ENCODE results near the gene CDX1. TPM values are rescaled to one million over a fixed set of nuclear protein-coding genes. Genes with fewer than 3 reads are reported as not detected.

CDX1 gene
- total and polyA plus RNA-seq, 2 of the 8 experiments (the other 6 are each of a cell fraction or from before 2014, with no cell fraction given): not detected

DNA sequence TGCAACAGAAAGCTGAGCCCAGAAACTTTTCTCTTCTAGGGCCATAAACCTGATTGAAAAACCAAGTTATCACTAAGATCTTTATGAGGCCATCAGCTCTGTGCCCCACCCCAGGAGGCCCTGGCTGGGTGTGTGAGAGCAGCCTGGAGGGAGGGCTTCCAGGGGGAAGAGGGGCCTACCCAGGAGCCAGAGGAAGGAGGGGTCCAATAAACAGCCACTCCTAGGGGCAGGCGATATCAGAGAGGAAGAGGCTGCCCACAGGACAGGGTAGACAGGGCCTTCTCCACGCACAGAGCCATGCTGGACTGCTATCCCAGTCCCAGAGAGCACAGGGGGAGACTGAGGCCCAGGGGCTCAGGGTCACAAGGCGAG is 4.5 kb upstream of the CDX1 start:
- H3K56ac ChIP-seq (replicated peaks; ENCODE audit: insufficient read length, low read depth, low read length): no peak overlapping the region
- H2BK15ac ChIP-seq (ENCODE audit: low read length): no peak overlapping the region
- H4K91ac ChIP-seq (replicated peaks; ENCODE audit: insufficient read length, low read length): no peak overlapping the region
- H3K9me3 ChIP-seq (ENCODE audit: insufficient read depth in 2 of 2, low read depth in 1 of 2, low read length in 1 of 2): no peaks in the 10 kb centered on the region
- H2BK5ac ChIP-seq (ENCODE audit: low read depth, low read length): no peak overlapping the region
- no peak overlapping the region for H3K23ac ChIP-seq (ENCODE audit: insufficient read length)
- no peaks in the 10 kb centered on the region for H3K79me1 ChIP-seq (ENCODE audit: low read depth, low read length)
- H2AFZ ChIP-seq (ENCODE audit: low read length): no peak overlapping the region
- peak overlapping the region; percentile 9; the same call in 1 of the 2 replicates for H4K8ac ChIP-seq (ENCODE audit: extremely low read depth, insufficient read depth, low read length)
- H2AK5ac ChIP-seq (ENCODE audit: low read depth, low read length): no peak overlapping the region
- no peak overlapping the region for H3K14ac ChIP-seq (ENCODE audit: insufficient read length)
- H3K4me1 ChIP-seq (replicated peaks in 1 of 4; ENCODE audit: control insufficient read depth in 3 of 4, insufficient read depth in 4 of 4, low read length in 3 of 4): peaks cover 3 to 10% (median 6%) of the 10 kb centered on the region in 4 experiments
- H2BK20ac ChIP-seq (ENCODE audit: low read length): no peak overlapping the region
- no peak for DNase-seq (ENCODE audit: low read depth in 1 of 2, low spot score in 2 of 2)
- H2BK120ac ChIP-seq (replicated peaks; ENCODE audit: low read depth, low read length): no peak overlapping the region
- H3K4me3 ChIP-seq (ENCODE audit: extremely low read depth in 1 of 4, insufficient read depth in 2 of 4, low read depth in 3 of 4, low read length in 4 of 4): no peak overlapping the region
- no peak overlapping the region for H3K9ac ChIP-seq (replicated peaks in 1 of 4; ENCODE audit: extremely low read depth in 1 of 4, low read depth in 3 of 4, low read length in 3 of 4)
- no peak for TF ChIP-seq CHD2 (IDR thresholded peaks at IDR 0.05; ENCODE audit: low read length)
- TF ChIP-seq EP300 (IDR thresholded peaks at IDR 0.05; ENCODE audit: borderline replicate concordance in 1 of 2, low read depth in 2 of 2, low read length in 2 of 2): no peak
- no peak for TF ChIP-seq RFX5 (IDR thresholded peaks at IDR 0.05; ENCODE audit: borderline replicate concordance, low read depth, low read length)
- ChIA-PET POLR2A (ENCODE audit: partially characterized antibody) (interaction anchor here (1.1 kb wide), 2 partner anchors 54 to 58 kb away, joined by 3 read pairs; no protein-coding TSS in a partner anchor), CTCF (ENCODE audit: partially characterized antibody) (interaction anchor here (0.5 to 15.3 kb wide), 44 partner anchors 9 to 293 kb away, joined by 3 to 372 read pairs (median 4); partner anchors contain the start of gene SLC6A7)
- no peak overlapping the region for H3K18ac ChIP-seq (ENCODE audit: extremely low read depth, low read length)
- no peak overlapping the region for H2BK12ac ChIP-seq (ENCODE audit: low read depth, low read length)
- no peak overlapping the region for H3K4ac ChIP-seq (replicated peaks; ENCODE audit: insufficient read length, low read depth, low read length)
- H3K27ac ChIP-seq (ENCODE audit: low read depth, low read length): no peak overlapping the region
- H3K27me3 ChIP-seq (replicated peaks in 1 of 4; ENCODE audit: control insufficient read depth in 3 of 4, extremely low read depth in 1 of 4, insufficient read depth in 3 of 4, low read length in 3 of 4): peaks cover 27 to 37% (median 33%) of the 10 kb centered on the region in 4 experiments
- peaks cover 1% of the 10 kb centered on the region; the same call in 1 of the 2 replicates for H3K23me2 ChIP-seq (ENCODE audit: low read depth, low read length)
- H3K79me2 ChIP-seq (ENCODE audit: control insufficient read depth in 1 of 2, insufficient read depth in 2 of 2, low read length in 2 of 2): no peaks in the 10 kb centered on the region
- H3K36me3 ChIP-seq (ENCODE audit: control insufficient read depth in 2 of 4, insufficient read depth in 4 of 4, low read length in 3 of 4): no peaks in the 10 kb centered on the region; a peak in 1 of 8 replicates
- 91% methylated on average over 3 of the region's 3 CpGs; no CpG with 5 or more reads in 1 of the 2 experiments for WGBS, 2 experiments (ENCODE audit: extremely low coverage in 1 of 2, insufficient coverage in 1 of 2, insufficient read length in 1 of 2, insufficient replicate concordance in 2 of 2, low coverage in 1 of 2, low lambda C conversion rate in 2 of 2, missing lambda C conversion rate in 1 of 2)
- H4K20me1 ChIP-seq (replicated peaks in 1 of 2; ENCODE audit: control insufficient read depth in 1 of 2, insufficient read depth in 2 of 2, low read length in 2 of 2): peaks cover 0 to 4% of the 10 kb centered on the region in 2 experiments
- no peak overlapping the region for H4K5ac ChIP-seq (ENCODE audit: insufficient read length, low read depth, low read length)
- no peak for FAIRE-seq
- no peak overlapping the region for H3K4me2 ChIP-seq (ENCODE audit: insufficient read depth in 1 of 2, low read depth in 2 of 2, low read length in 2 of 2)

Data from H1 (cell line).